GM23338 (cell line): ENCODE data around the gene IGF2BP2. TPM values are rescaled to one million over a fixed set of nuclear protein-coding genes. Genes with fewer than 3 reads are reported as not detected.

Experiments
- ATAC-seq: fragments of 200-7000 bp; cut with Tn5 transposase; 3 replicates; pipeline ENCODE4 v1.9.1; 2020
- DNase-seq: peaks from one replicate; pipeline ENCODE4 v3.0.0-alpha.2; 2015; ENCODE audit warnings: low spot score
- H2AFZ ChIP-seq: fragments of 200-600 bp; sonication (generic); 2 replicates; pipeline ENCODE4 v1.8.0; 2016; ENCODE audit warnings: antibody characterized with exemption, mild to moderate bottlenecking, moderate library complexity
- H3F3A ChIP-seq: fragments of 200-600 bp; sonication (generic); replicated peaks from 2 replicates; pipeline ENCODE4 v1.8.0; 2017; ENCODE audit warnings: antibody characterized with exemption, mixed run types, low read depth
- H3K27ac ChIP-seq: fragments of 200-600 bp; sonication (generic); 2 replicates; pipeline ENCODE4 v1.6.1; 2016; ENCODE audit warnings: low read depth
- H3K27me3 ChIP-seq: fragments of 200-600 bp; sonication (generic); 2 replicates; pipeline ENCODE4 v1.8.0; 2016; ENCODE audit warnings: mild to moderate bottlenecking, mixed run types, moderate library complexity; ENCODE audit not compliant: insufficient read depth
- H3K36me3 ChIP-seq: fragments of 200-600 bp; sonication (generic); 2 replicates; pipeline ENCODE4 v1.8.0; 2016; ENCODE audit warnings: mild to moderate bottlenecking; ENCODE audit not compliant: insufficient read depth
- H3K4me1 ChIP-seq: fragments of 200-600 bp; sonication (generic); 2 replicates; pipeline ENCODE4 v1.8.0; 2016; ENCODE audit warnings: mild to moderate bottlenecking, moderate library complexity; ENCODE audit not compliant: insufficient read depth
- H3K4me2 ChIP-seq: fragments of 200-600 bp; sonication (generic); 2 replicates; pipeline ENCODE4 v1.7.1; 2017; ENCODE audit warnings: mixed run types
- H3K4me3 ChIP-seq: fragments of 200-600 bp; sonication (generic); 2 replicates; pipeline ENCODE4 v1.6.1; 2016; ENCODE audit warnings: mixed run types
- H3K79me2 ChIP-seq: fragments of 200-600 bp; sonication (generic); replicated peaks from 2 replicates; pipeline ENCODE4 v1.8.0; 2017; ENCODE audit warnings: mild to moderate bottlenecking; ENCODE audit not compliant: insufficient read depth
- H3K9me2 ChIP-seq: fragments of 200-600 bp; sonication (generic); 2 replicates; pipeline ENCODE4 v1.8.0; 2017; ENCODE audit not compliant: insufficient read depth
- H4K20me1 ChIP-seq: fragments of 200-600 bp; sonication (generic); replicated peaks from 2 replicates; pipeline ENCODE4 v1.8.0; 2017; ENCODE audit warnings: mild to moderate bottlenecking; ENCODE audit not compliant: insufficient read depth
- H3K27ac Mint-ChIP-seq: 2 replicates; pipeline ENCODE4 v1.8.0; 2020; ENCODE audit warnings: inconsistent platforms, mild to moderate bottlenecking, moderate library complexity, mixed read lengths
- H3K27me3 Mint-ChIP-seq: 3 replicates; pipeline ENCODE4 v1.8.0; 2022; ENCODE audit warnings: low read depth, mild to moderate bottlenecking, moderate library complexity, mixed read lengths, inconsistent platforms; ENCODE audit not compliant: insufficient read depth, poor library complexity
- H3K36me3 Mint-ChIP-seq: 3 replicates; pipeline ENCODE4 v1.8.0; 2021; ENCODE audit warnings: low read depth, mild to moderate bottlenecking, inconsistent platforms, moderate library complexity, mixed read lengths
- H3K4me1 Mint-ChIP-seq: 3 replicates; pipeline ENCODE4 v1.8.0; 2020; ENCODE audit warnings: mild to moderate bottlenecking, inconsistent platforms, mixed read lengths
- H3K4me3 Mint-ChIP-seq: 3 replicates; pipeline ENCODE4 v1.8.0; 2021; ENCODE audit warnings: moderate library complexity, mild to moderate bottlenecking, inconsistent platforms, mixed read lengths
- H3K9me3 Mint-ChIP-seq: 3 replicates; pipeline ENCODE4 v1.8.0; 2020; ENCODE audit warnings: moderate library complexity, mild to moderate bottlenecking, inconsistent platforms, mixed read lengths
- CREB1 ChIP-seq: fragments of 250-450 bp; sonication (Bioruptor Pico); IDR thresholded peaks from 2 replicates; pipeline ENCODE4 v1.5.0; 2020; ENCODE audit warnings: low read depth, mild to moderate bottlenecking, moderate library complexity
- EZH2phosphoT487 ChIP-seq: fragments of 200-600 bp; sonication (generic); IDR thresholded peaks from one replicate; pipeline ENCODE4 v1.8.1; 2018; ENCODE audit warnings: antibody characterized with exemption; ENCODE audit not compliant: unreplicated experiment
- NANOG ChIP-seq: IDR thresholded peaks from 2 replicates; pipeline ENCODE4 v1.6.1; 2016; ENCODE audit warnings: antibody characterized with exemption, borderline replicate concordance
- POLR2AphosphoS5 ChIP-seq: IDR thresholded peaks from 2 replicates; pipeline ENCODE4 v1.6.1; 2016; ENCODE audit warnings: antibody characterized with exemption, low read depth
- STAT1 ChIP-seq: IDR thresholded peaks from one replicate; pipeline ENCODE4 v1.6.1; 2016; ENCODE audit warnings: antibody characterized with exemption; ENCODE audit not compliant: unreplicated experiment
- ZNF114 ChIP-seq: fragments of 250-450 bp; sonication (Bioruptor Pico); IDR thresholded peaks from 2 replicates; pipeline ENCODE4 v1.5.0; 2020; ENCODE audit warnings: mild to moderate bottlenecking, moderate library complexity
- ZNF331 ChIP-seq: fragments of 250-450 bp; sonication (Bioruptor Pico); IDR thresholded peaks from 2 replicates; pipeline ENCODE4 v1.5.0; 2020; ENCODE audit warnings: low read depth, mild to moderate bottlenecking, moderate library complexity
- ZNF462 ChIP-seq: fragments of 250-450 bp; sonication (Bioruptor Pico); IDR thresholded peaks from 2 replicates; pipeline ENCODE4 v1.5.0; 2020; ENCODE audit warnings: mild to moderate bottlenecking, moderate library complexity
- polyA plus RNA-seq: library from polyadenylated mRNA; unstranded; fragments of >200 nt; fragmentation: Nextera tagmentation; extraction: Ambion mirVana; gene quantifications from 2 replicates; pipeline ENCODE4 v1.2.1, GENCODE V29; 2016
- total RNA-seq: library from RNA; depleted of rRNA; stranded (reverse); fragments of >200 nt; shearing (Covaris generic); gene quantifications from 2 replicates; pipeline ENCODE4 v1.2.3, GENCODE V29; 2014
- TF ChIP-seq, protein P1 (sequence below): IDR thresholded peaks from one replicate; pipeline ENCODE4 v1.6.1; 2018; ENCODE audit warnings: antibody characterized with exemption; ENCODE audit not compliant: unreplicated experiment

The IGF2BP2 gene
- total and polyA plus RNA-seq, 2 experiments from 2014 or later: 82.9 to 84.5 TPM

DNA sequence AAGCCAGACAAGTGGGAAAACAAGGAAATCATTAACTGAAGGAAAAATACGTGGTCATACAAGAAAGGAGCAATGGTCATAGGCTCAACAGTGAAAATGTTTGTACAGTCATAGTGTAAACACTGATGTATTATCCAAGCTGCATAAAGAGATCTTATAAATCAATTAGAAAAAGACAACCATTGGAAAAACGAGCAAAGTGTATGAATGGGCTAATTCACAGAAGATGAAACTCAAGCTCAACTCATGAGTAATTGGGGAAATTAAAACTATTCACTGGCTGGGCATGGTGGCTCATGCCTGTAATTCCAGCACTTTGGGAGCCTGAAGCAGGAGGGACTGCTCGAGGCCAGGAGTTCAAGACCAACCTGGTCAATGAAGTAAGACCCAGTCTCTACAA is 6.4 kb upstream of the IGF2BP2 start (continued):
- TF ChIP-seq ZNF462 (no peak), EZH2phosphoT487 (no peak)

GRCh38 chr3:185830018-185830797 is 5.4 kb upstream of the IGF2BP2 start:
- Histone ChIP-seq H3K4me3 (no peak overlapping the region), H2AFZ (no peak overlapping the region), H3K36me3 (peaks cover 21% of the 10 kb centered on the region), H3K79me2 (peaks cover 22% of the 10 kb centered on the region), H3K27me3 (peaks cover 10% of the 10 kb centered on the region), H3K4me1 (peaks cover 8% of the 10 kb centered on the region; the same call in 1 of the 2 replicates), H3K9me2 (no peaks in the 10 kb centered on the region; the same call in 1 of the 2 replicates), H4K20me1 (peaks cover 6% of the 10 kb centered on the region; the same call in 1 of the 2 replicates), H3F3A (peaks cover 4% of the 10 kb centered on the region; the same call in 1 of the 2 replicates), H3K27ac (no peak overlapping the region), H3K4me2 (no peak overlapping the region)
- DNase-seq (no peak), ATAC-seq (no peak)
- Mint-ChIP-seq H3K27ac (no peak overlapping the region), H3K4me1 (peaks cover 9% of the 10 kb centered on the region), H3K9me3 (peaks cover 63% of the 10 kb centered on the region), H3K4me3 (no peak overlapping the region; the same call in 2 of the 3 replicates), H3K36me3 (peaks cover 62% of the 10 kb centered on the region), H3K27me3 (peaks cover 22% of the 10 kb centered on the region)
- TF ChIP-seq ZNF114 (CRISPR knock-in tag) (no peak), NANOG (no peak), CREB1 (no peak), STAT1 (no peak), ZNF331 (CRISPR knock-in tag) (no peak), POLR2AphosphoS5 (no peak)
- TF ChIP-seq, protein P1, sequence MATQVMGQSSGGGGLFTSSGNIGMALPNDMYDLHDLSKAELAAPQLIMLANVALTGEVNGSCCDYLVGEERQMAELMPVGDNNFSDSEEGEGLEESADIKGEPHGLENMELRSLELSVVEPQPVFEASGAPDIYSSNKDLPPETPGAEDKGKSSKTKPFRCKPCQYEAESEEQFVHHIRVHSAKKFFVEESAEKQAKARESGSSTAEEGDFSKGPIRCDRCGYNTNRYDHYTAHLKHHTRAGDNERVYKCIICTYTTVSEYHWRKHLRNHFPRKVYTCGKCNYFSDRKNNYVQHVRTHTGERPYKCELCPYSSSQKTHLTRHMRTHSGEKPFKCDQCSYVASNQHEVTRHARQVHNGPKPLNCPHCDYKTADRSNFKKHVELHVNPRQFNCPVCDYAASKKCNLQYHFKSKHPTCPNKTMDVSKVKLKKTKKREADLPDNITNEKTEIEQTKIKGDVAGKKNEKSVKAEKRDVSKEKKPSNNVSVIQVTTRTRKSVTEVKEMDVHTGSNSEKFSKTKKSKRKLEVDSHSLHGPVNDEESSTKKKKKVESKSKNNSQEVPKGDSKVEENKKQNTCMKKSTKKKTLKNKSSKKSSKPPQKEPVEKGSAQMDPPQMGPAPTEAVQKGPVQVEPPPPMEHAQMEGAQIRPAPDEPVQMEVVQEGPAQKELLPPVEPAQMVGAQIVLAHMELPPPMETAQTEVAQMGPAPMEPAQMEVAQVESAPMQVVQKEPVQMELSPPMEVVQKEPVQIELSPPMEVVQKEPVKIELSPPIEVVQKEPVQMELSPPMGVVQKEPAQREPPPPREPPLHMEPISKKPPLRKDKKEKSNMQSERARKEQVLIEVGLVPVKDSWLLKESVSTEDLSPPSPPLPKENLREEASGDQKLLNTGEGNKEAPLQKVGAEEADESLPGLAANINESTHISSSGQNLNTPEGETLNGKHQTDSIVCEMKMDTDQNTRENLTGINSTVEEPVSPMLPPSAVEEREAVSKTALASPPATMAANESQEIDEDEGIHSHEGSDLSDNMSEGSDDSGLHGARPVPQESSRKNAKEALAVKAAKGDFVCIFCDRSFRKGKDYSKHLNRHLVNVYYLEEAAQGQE: no peak
